Stimulated activated CD8-positive, alpha-beta memory T cell treated with anti-CD3 and anti-CD28 coated beads, Interleukin-4, amount 100 ng/mL, for 48 hours (primary cell): ENCODE measurements around the gene ETNK1.
A peak's percentile ranks its signal among the peaks of the same experiment; 100 is the strongest.
"Not testable (repeated sequence)": the region's sequence is repeated elsewhere in the genome, so short reads cannot be mapped to it uniquely, and the experiment has no call there.

Source experiments
- DNase-seq: peaks from one replicate; pipeline ENCODE4 v3.0.0-alpha.2; 2020

Gene ETNK1

GRCh38 chr12:22624870-22625761, at the start of gene ETNK1:
ETNK1 (plus strand) TSS chr12:22625171; CDS start chr12:22625431, 260 bp downstream.
- DNase-seq, result peak; percentile 92

GRCh38 chr12:22576065-22576464, 48.9 kb upstream of the ETNK1 start:
- no peak for DNase-seq

GRCh38 chr12:22576473-22576872, 48.5 kb upstream of the ETNK1 start:
- no peak for DNase-seq

GRCh38 chr12:22577667-22578066, 47.3 kb upstream of the ETNK1 start:
- no peak for DNase-seq

- DNase-seq, result no peak
Measured at GRCh38 chr12:22578328-22578727, 46.6 kb upstream of the ETNK1 start.

- no peak for DNase-seq
Measured at GRCh38 chr12:22588817-22589216, 36.2 kb upstream of the ETNK1 start.

- no peak for DNase-seq
Measured at GRCh38 chr12:22593864-22594263, 31.1 kb upstream of the ETNK1 start.

- not testable (repeated sequence) for DNase-seq
Measured at GRCh38 chr12:22597539-22597938, 27.4 kb upstream of the ETNK1 start.

- no peak for DNase-seq
Measured at GRCh38 chr12:22598141-22598762, 26.7 kb upstream of the ETNK1 start.

- no peak for DNase-seq
Measured at GRCh38 chr12:22598763-22599161, 26.2 kb upstream of the ETNK1 start.

- DNase-seq, result no peak
Measured at GRCh38 chr12:22600181-22600580, 24.8 kb upstream of the ETNK1 start.

GRCh38 chr12:22609501-22609900, 15.5 kb upstream of the ETNK1 start:
- no peak for DNase-seq

GRCh38 chr12:22610131-22610530, 14.8 kb upstream of the ETNK1 start:
- DNase-seq, result no peak

GRCh38 chr12:22612822-22613221, 12.1 kb upstream of the ETNK1 start:
- DNase-seq, result not testable (repeated sequence)

- no peak for DNase-seq
Measured at GRCh38 chr12:22615963-22616501, 8.9 kb upstream of the ETNK1 start.

- DNase-seq, result no peak
Measured at GRCh38 chr12:22617630-22618029, 7.3 kb upstream of the ETNK1 start.

GRCh38 chr12:22624548-22624869, 462 bp upstream of the ETNK1 start:
- peak; percentile 29 for DNase-seq

- peak; percentile 51 for DNase-seq
Measured at GRCh38 chr12:22625762-22626294, 857 bp downstream of the ETNK1 start.

GRCh38 chr12:22626406-22626805, 1.4 kb downstream of the ETNK1 start:
- no peak for DNase-seq

- DNase-seq, result no peak
Measured at GRCh38 chr12:22627371-22627770, 2.4 kb downstream of the ETNK1 start.

- DNase-seq, result no peak
Measured at GRCh38 chr12:22628228-22628627, 3.3 kb downstream of the ETNK1 start.

- no peak for DNase-seq
Measured at GRCh38 chr12:22631863-22632463, 7.0 kb downstream of the ETNK1 start.

- DNase-seq, result no peak
Measured at GRCh38 chr12:22634883-22635282, 9.9 kb downstream of the ETNK1 start.
